NCI-H82 treated with DMSO at 0.1 percent for 48 hours (cell line): ENCODE results near the gene TFAP2E.
A peak's percentile ranks its signal among the peaks of the same experiment; 100 is the strongest.

Experiments
- DNase-seq: peaks from one replicate; lab custom pipeline; 2025; ENCODE audit not compliant: unreplicated experiment; lab: John Stamatoyannopoulos, UW

Gene TFAP2E

GRCh38 chr1:35573198-35574124 is at the start of gene TFAP2E:
Gene TFAP2E (plus strand): TSS chr1:35573314. CDS start chr1:35573578, 264 bp downstream.
- no peak for DNase-seq

- no peak for DNase-seq
Observed at GRCh38 chr1:35524106-35524505, 49.0 kb upstream of the TFAP2E start.

GRCh38 chr1:35530168-35530567 is 42.9 kb upstream of the TFAP2E start:
- DNase-seq, result no peak

- DNase-seq, result no peak
Observed at GRCh38 chr1:35530946-35531345, 42.2 kb upstream of the TFAP2E start.

GRCh38 chr1:35531368-35531767 is 41.7 kb upstream of the TFAP2E start:
- DNase-seq, result no peak

GRCh38 chr1:35532497-35533223 is 40.5 kb upstream of the TFAP2E start:
- DNase-seq, result no peak

- no peak for DNase-seq
Observed at GRCh38 chr1:35533586-35533985, 39.5 kb upstream of the TFAP2E start.

- no peak for DNase-seq
Observed at GRCh38 chr1:35535243-35535642, 37.9 kb upstream of the TFAP2E start.

- no peak for DNase-seq
Observed at GRCh38 chr1:35536556-35537162, 36.5 kb upstream of the TFAP2E start.

- DNase-seq, result no peak
Observed at GRCh38 chr1:35537806-35538205, 35.3 kb upstream of the TFAP2E start.

- DNase-seq, result no peak
Observed at GRCh38 chr1:35539073-35539823, 33.9 kb upstream of the TFAP2E start.

GRCh38 chr1:35539824-35540261 is 33.3 kb upstream of the TFAP2E start:
- no peak for DNase-seq

- peak; percentile 73 for DNase-seq
Observed at GRCh38 chr1:35544976-35545375, 28.1 kb upstream of the TFAP2E start.

GRCh38 chr1:35546614-35547013 is 26.5 kb upstream of the TFAP2E start:
- DNase-seq, result no peak

GRCh38 chr1:35553851-35554250 is 19.3 kb upstream of the TFAP2E start:
- DNase-seq, result no peak

- no peak for DNase-seq
Observed at GRCh38 chr1:35554266-35555211, 18.6 kb upstream of the TFAP2E start.

GRCh38 chr1:35555212-35555584 is 17.9 kb upstream of the TFAP2E start:
- DNase-seq, result no peak

- no peak for DNase-seq
Observed at GRCh38 chr1:35555601-35556477, 17.3 kb upstream of the TFAP2E start.
